K562 (cell line): Measurements from ENCODE around the gene PPM1E. TPM values are rescaled to one million over a fixed set of nuclear protein-coding genes. Genes with fewer than 3 reads are reported as not detected.

Source experiments
- CEBPG ChIP-seq, 3 experiments: fragments of 200-800 bp in 1 of 3; sonication (Bioruptor generic) in 1 of 3; sonication (generic) in 1 of 3; formaldehyde crosslinking in 1 of 3; IDR thresholded peaks in 2 of 3; conservative IDR thresholded peaks in 1 of 3; 2 replicates each; pipeline versions ENCODE4 v1.6.1 to v1.8.0; 2016 to 2022; ENCODE audit warnings: missing compliant biosample characterization in 2 of 3, missing genetic modification characterization in 2 of 3, mild to moderate bottlenecking in 1 of 3, missing genetic modification reagents in 1 of 3
- DMBX1 ChIP-seq: fragments of 250-450 bp; sonication (Bioruptor Pico); IDR thresholded peaks from 2 replicates; pipeline ENCODE4 v1.8.0; 2022; ENCODE audit warnings: inconsistent platforms, mild to moderate bottlenecking, moderate library complexity, borderline replicate concordance
- EP400 ChIP-seq: fragments of 450-650 bp; IDR thresholded peaks from 2 replicates; pipeline ENCODE4 v1.6.1; 2017; ENCODE audit warnings: antibody characterized with exemption, mild to moderate bottlenecking, moderate library complexity
- FOSL1 ChIP-seq: fragments of 200-800 bp; sonication (Bioruptor generic); conservative IDR thresholded peaks from 2 replicates; pipeline ENCODE4 v1.6.1; 2016; ENCODE audit warnings: missing genetic modification characterization, missing compliant biosample characterization
- HMGXB4 ChIP-seq: sonication (generic); formaldehyde crosslinking; IDR thresholded peaks from 2 replicates; pipeline ENCODE4 v1.8.1; 2023; ENCODE audit warnings: mild to moderate bottlenecking, missing genetic modification reagents
- IFI16 ChIP-seq: fragments of 250-450 bp; sonication (Bioruptor Pico); IDR thresholded peaks from 2 replicates; pipeline ENCODE4 v2.1.2; 2022; ENCODE audit warnings: mild to moderate bottlenecking, inconsistent platforms
- KLF16 ChIP-seq: IDR thresholded peaks from 2 replicates; pipeline ENCODE4 v1.6.1; 2016; ENCODE audit warnings: antibody characterized with exemption
- NFIC ChIP-seq: fragments of 450-650 bp; IDR thresholded peaks from 2 replicates; pipeline ENCODE4 v1.6.1; 2017; ENCODE audit warnings: mild to moderate bottlenecking, inconsistent platforms
- NFIX ChIP-seq: fragments of 250-450 bp; sonication (Bioruptor Pico); IDR thresholded peaks from 2 replicates; pipeline ENCODE4 v1.4.0; 2020; ENCODE audit warnings: low read depth, mild to moderate bottlenecking, moderate library complexity
- TAF9B ChIP-seq: fragments of 450-650 bp; IDR thresholded peaks from 2 replicates; pipeline ENCODE4 v1.6.1; 2018; ENCODE audit warnings: mild to moderate bottlenecking; ENCODE audit not compliant: partially characterized antibody
- ZFPM2 ChIP-seq: fragments of 250-450 bp; sonication (Bioruptor Pico); IDR thresholded peaks from 2 replicates; pipeline ENCODE4 v1.5.1; 2022; ENCODE audit warnings: mild to moderate bottlenecking
- ZNF197 ChIP-seq: fragments of 200-800 bp; sonication (Bioruptor generic); IDR thresholded peaks from 2 replicates; pipeline ENCODE4 v1.6.1; 2016; ENCODE audit warnings: low read depth, missing genetic modification characterization, missing compliant biosample characterization
- ZNF407 ChIP-seq: fragments of 450-650 bp; IDR thresholded peaks from 2 replicates; pipeline ENCODE4 v1.6.1; 2016; ENCODE audit warnings: low read depth
- ZNF589 ChIP-seq: fragments of 200-800 bp; sonication (Bioruptor generic); IDR thresholded peaks from 2 replicates; pipeline ENCODE4 v1.6.1; 2016; ENCODE audit warnings: low read depth, missing genetic modification characterization, missing compliant biosample characterization
- polyA plus RNA-seq, 8 experiments: library from polyadenylated mRNA; depleted of rRNA in 4 of 8; stranded (reverse) in 5 of 8; unstranded in 3 of 8; fragments of >200 nt; fragmentation: Nextera tagmentation in 2 of 8; fragmentation: Illumina TruSeq in 1 of 8; extraction: Ambion mirVana in 2 of 8; extraction: Trizol in 1 of 8; gene quantifications; 2 replicates each; pipeline versions ENCODE4 v1.2.1 to v1.2.3, GENCODE V29; 2011 to 2014; ENCODE audit warnings: inconsistent platforms in 1 of 8, missing spikeins in 1 of 8
- total RNA-seq, 7 experiments: library from RNA; depleted of rRNA in 6 of 7; stranded (reverse); fragments of >200 nt in 6 of 7; fragmentation: Illumina TruSeq in 2 of 7; extraction: Trizol in 2 of 7; gene quantifications; 2 replicates each; pipeline versions ENCODE4 v1.2.1 to v1.2.3, GENCODE V29; 2011 to 2021; ENCODE audit warnings: low replicate concordance in 1 of 7
- TF ChIP-seq, protein P1 (sequence below): fragments of 450-650 bp; IDR thresholded peaks from 2 replicates; pipeline ENCODE4 v1.6.1; 2016; ENCODE audit warnings: mild to moderate bottlenecking

The PPM1E gene
- total and polyA plus RNA-seq, 9 of the 15 experiments (the other 6 are each of a cell fraction or from before 2014, with no cell fraction given): 1.0 to 5.7 (median 4.7) TPM

GRCh38 chr17:58786586-58787295 is 31.1 kb downstream of the PPM1E start (continued):
- 0 out of 2 replicates have a peak, but pooled peaks have one; percentile 25 for TF ChIP-seq ZNF197 (CRISPR knock-in tag)
- no peak for TF ChIP-seq HMGXB4 (CRISPR knock-in tag)
- TF ChIP-seq, protein P1, sequence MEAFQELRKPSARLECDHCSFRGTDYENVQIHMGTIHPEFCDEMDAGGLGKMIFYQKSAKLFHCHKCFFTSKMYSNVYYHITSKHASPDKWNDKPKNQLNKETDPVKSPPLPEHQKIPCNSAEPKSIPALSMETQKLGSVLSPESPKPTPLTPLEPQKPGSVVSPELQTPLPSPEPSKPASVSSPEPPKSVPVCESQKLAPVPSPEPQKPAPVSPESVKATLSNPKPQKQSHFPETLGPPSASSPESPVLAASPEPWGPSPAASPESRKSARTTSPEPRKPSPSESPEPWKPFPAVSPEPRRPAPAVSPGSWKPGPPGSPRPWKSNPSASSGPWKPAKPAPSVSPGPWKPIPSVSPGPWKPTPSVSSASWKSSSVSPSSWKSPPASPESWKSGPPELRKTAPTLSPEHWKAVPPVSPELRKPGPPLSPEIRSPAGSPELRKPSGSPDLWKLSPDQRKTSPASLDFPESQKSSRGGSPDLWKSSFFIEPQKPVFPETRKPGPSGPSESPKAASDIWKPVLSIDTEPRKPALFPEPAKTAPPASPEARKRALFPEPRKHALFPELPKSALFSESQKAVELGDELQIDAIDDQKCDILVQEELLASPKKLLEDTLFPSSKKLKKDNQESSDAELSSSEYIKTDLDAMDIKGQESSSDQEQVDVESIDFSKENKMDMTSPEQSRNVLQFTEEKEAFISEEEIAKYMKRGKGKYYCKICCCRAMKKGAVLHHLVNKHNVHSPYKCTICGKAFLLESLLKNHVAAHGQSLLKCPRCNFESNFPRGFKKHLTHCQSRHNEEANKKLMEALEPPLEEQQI: peak; percentile 50; the same call in 1 of the 2 replicates
- TF ChIP-seq DMBX1 (CRISPR knock-in tag): peak; percentile 43; the same call in 1 of the 2 replicates
- TF ChIP-seq ZFPM2: no peak
- TF ChIP-seq EP400: peak; percentile 72
- peak; percentile 78 for TF ChIP-seq FOSL1 (tag)
- TF ChIP-seq IFI16 (CRISPR knock-in tag): 0 out of 2 replicates have a peak, but pooled peaks have one; percentile 36
- TF ChIP-seq CEBPG (CRISPR knock-in tag; IDR thresholded peaks at IDR 0.05): no peak
- TF ChIP-seq CEBPG (tag; conservative IDR thresholded peaks at IDR 0.05 in 1 of 2, IDR thresholded peaks at IDR 0.05 in 1 of 2): peak; percentile 82 to 98
- no peak for TF ChIP-seq ZNF407
- peak; percentile 81 for TF ChIP-seq ZNF589 (CRISPR knock-in tag)
- TF ChIP-seq NFIX (CRISPR knock-in tag): peak; percentile 9; the same call in 1 of the 2 replicates
- TF ChIP-seq TAF9B: peak; percentile 35
- TF ChIP-seq KLF16: no peak
- TF ChIP-seq NFIC: peak; percentile 73
